ENCODE measurements around the gene TBX15.

TBX15 gene

GRCh38 chr1:118978914-118979701 lies 9.0 kb downstream of the TBX15 start:
- TF ChIP-seq REST (IDR thresholded peaks at IDR 0.05; ENCODE audit: insufficient read depth in 1 of 2, low read depth in 2 of 2, low read length in 2 of 2) (no peak), TAF1 (IDR thresholded peaks at IDR 0.05; ENCODE audit: borderline replicate concordance, insufficient read depth, low read length) (no peak), FOXP2 (optimal IDR thresholded peaks at IDR 0.05; ENCODE audit: borderline replicate concordance, extremely low read depth, extremely low read length, insufficient read depth) (no peak), SIN3A (IDR thresholded peaks at IDR 0.05; ENCODE audit: borderline replicate concordance, insufficient read depth, low read length) (no peak), POLR2AphosphoS5 (IDR thresholded peaks at IDR 0.05; ENCODE audit: low read depth, low read length) (no peak)

GRCh38 chr1:118977600-118977999 lies 10.5 kb downstream of the TBX15 start:
- TF ChIP-seq FOXP2 (optimal IDR thresholded peaks at IDR 0.05; ENCODE audit: borderline replicate concordance, extremely low read depth, extremely low read length, insufficient read depth) (no peak), REST (IDR thresholded peaks at IDR 0.05; ENCODE audit: insufficient read depth in 1 of 2, low read depth in 2 of 2, low read length in 2 of 2) (no peak), SIN3A (IDR thresholded peaks at IDR 0.05; ENCODE audit: borderline replicate concordance, insufficient read depth, low read length) (no peak), POLR2AphosphoS5 (IDR thresholded peaks at IDR 0.05; ENCODE audit: low read depth, low read length) (no peak), TAF1 (IDR thresholded peaks at IDR 0.05; ENCODE audit: borderline replicate concordance, insufficient read depth, low read length) (no peak)

GRCh38 chr1:118974661-118975060 lies 13.5 kb downstream of the TBX15 start:
- TF ChIP-seq REST (IDR thresholded peaks at IDR 0.05; ENCODE audit: insufficient read depth in 1 of 2, low read depth in 2 of 2, low read length in 2 of 2) (no peak), POLR2AphosphoS5 (IDR thresholded peaks at IDR 0.05; ENCODE audit: low read depth, low read length) (no peak), FOXP2 (optimal IDR thresholded peaks at IDR 0.05; ENCODE audit: borderline replicate concordance, extremely low read depth, extremely low read length, insufficient read depth) (no peak), SIN3A (IDR thresholded peaks at IDR 0.05; ENCODE audit: borderline replicate concordance, insufficient read depth, low read length) (no peak), TAF1 (IDR thresholded peaks at IDR 0.05; ENCODE audit: borderline replicate concordance, insufficient read depth, low read length) (no peak)

- TF ChIP-seq SIN3A (IDR thresholded peaks at IDR 0.05; ENCODE audit: borderline replicate concordance, insufficient read depth, low read length): no peak
- no peak for TF ChIP-seq TAF1 (IDR thresholded peaks at IDR 0.05; ENCODE audit: borderline replicate concordance, insufficient read depth, low read length)
- no peak for TF ChIP-seq POLR2AphosphoS5 (IDR thresholded peaks at IDR 0.05; ENCODE audit: low read depth, low read length)
- no peak for TF ChIP-seq FOXP2 (optimal IDR thresholded peaks at IDR 0.05; ENCODE audit: borderline replicate concordance, extremely low read depth, extremely low read length, insufficient read depth)
- TF ChIP-seq REST (IDR thresholded peaks at IDR 0.05; ENCODE audit: insufficient read depth in 1 of 2, low read depth in 2 of 2, low read length in 2 of 2): no peak
Measured at GRCh38 chr1:118973531-118974137, 14.5 kb downstream of the TBX15 start.

Data from PFSK-1 (cell line).